SK-N-SH treated with all-trans-retinoic acid at 6 μM for 48 hours (cell line): ENCODE results near the gene RAB3B.

ENCODE experiments used
- ARNTL ChIP-seq: fragments of 450-650 bp; formaldehyde crosslinking; IDR thresholded peaks from 2 replicates; pipeline ENCODE4 v1.5.0; 2020; ENCODE audit warnings: low read depth, mild to moderate bottlenecking, moderate library complexity, borderline replicate concordance
- BACH2 ChIP-seq: fragments of 250-450 bp; sonication (Bioruptor Pico); IDR thresholded peaks from 2 replicates; pipeline ENCODE4 v1.9.0; 2021; ENCODE audit warnings: mild to moderate bottlenecking, borderline replicate concordance
- ESRRG ChIP-seq: fragments of 250-450 bp; sonication (Bioruptor Pico); IDR thresholded peaks from 2 replicates; pipeline ENCODE4 v1.6.1; 2021; ENCODE audit warnings: mild to moderate bottlenecking
- OSR1 ChIP-seq: fragments of 250-450 bp; sonication (Bioruptor Pico); IDR thresholded peaks from 2 replicates; pipeline ENCODE4 v1.8.0; 2022; ENCODE audit warnings: moderate library complexity, mild to moderate bottlenecking, inconsistent platforms
- PATZ1 ChIP-seq: fragments of 250-450 bp; sonication (Bioruptor Pico); IDR thresholded peaks from 2 replicates; pipeline ENCODE4 v1.8.0; 2020; ENCODE audit warnings: mild to moderate bottlenecking, moderate library complexity, borderline replicate concordance
- POU6F1 ChIP-seq: fragments of 250-450 bp; sonication (Bioruptor Pico); IDR thresholded peaks from 2 replicates; pipeline ENCODE4 v1.8.0; 2021; ENCODE audit warnings: low read depth, mild to moderate bottlenecking, moderate library complexity, borderline replicate concordance
- PPARA ChIP-seq: fragments of 250-450 bp; sonication (Bioruptor Pico); IDR thresholded peaks from 2 replicates; pipeline ENCODE4 v1.5.0; 2020; ENCODE audit warnings: mild to moderate bottlenecking, borderline replicate concordance
- TCF4 ChIP-seq: fragments of 250-450 bp; sonication (Bioruptor Pico); IDR thresholded peaks from 2 replicates; pipeline ENCODE4 v1.8.0; 2021; ENCODE audit warnings: mild to moderate bottlenecking, moderate library complexity, borderline replicate concordance
- ZFP3 ChIP-seq: fragments of 250-450 bp; sonication (Bioruptor Pico); IDR thresholded peaks from 2 replicates; pipeline ENCODE4 v1.5.0; 2020; ENCODE audit warnings: mild to moderate bottlenecking, moderate library complexity
- ZNF565 ChIP-seq: fragments of 450-650 bp; formaldehyde crosslinking; conservative IDR thresholded peaks from 2 replicates; pipeline ENCODE4 v1.5.0; 2020; ENCODE audit warnings: low read depth, mild to moderate bottlenecking, moderate library complexity
- ZNF70 ChIP-seq: fragments of 450-650 bp; formaldehyde crosslinking; IDR thresholded peaks from 2 replicates; pipeline ENCODE4 v1.5.0; 2020; ENCODE audit warnings: mild to moderate bottlenecking, moderate library complexity

GRCh38 chr1:51901151-51901550, 89.3 kb downstream of the RAB3B start:
- no peak for TF ChIP-seq ESRRG (CRISPR knock-in tag)
- TF ChIP-seq PPARA = no peak
- TF ChIP-seq ZNF70 (CRISPR knock-in tag) = no peak
- no peak for TF ChIP-seq TCF4
- no peak for TF ChIP-seq ZFP3
- no peak for TF ChIP-seq BACH2 (CRISPR knock-in tag)
- TF ChIP-seq ARNTL = no peak
- no peak for TF ChIP-seq ZNF565
- no peak for TF ChIP-seq OSR1
- no peak for TF ChIP-seq PATZ1 (CRISPR knock-in tag)
- no peak for TF ChIP-seq POU6F1 (CRISPR knock-in tag)
